A549 (cell line): ENCODE measurements around the gene FRMD1. TPM values are rescaled to one million over a fixed set of nuclear protein-coding genes. Genes with fewer than 3 reads are reported as not detected.

Source experiments
- ATAC-seq, 2 experiments: fragments of 200-7000 bp in 1 of 2; fragments of >200 bp in 1 of 2; cut with Nextera tagmentation in 1 of 2; cut with Tn5 transposase in 1 of 2; 3 replicates each; pipeline versions ENCODE4 v1.8.0 to v1.9.1; 2018 to 2020; ENCODE audit warnings: mild to moderate bottlenecking in 1 of 2, moderate library complexity in 1 of 2
- CTCF ChIA-PET: fragments of 300-600 bp; sonication (Branson Sonifier 250); formaldehyde crosslinking; extraction: SDS; loops from one replicate; lab custom pipeline; 2021; ENCODE audit warnings: antibody characterized with exemption, inconsistent platforms; lab: Yijun Ruan, JAX
- POLR2A ChIA-PET: fragments of 350-600 bp; formaldehyde crosslinking; extraction: SDS; loops from one replicate; lab custom pipeline; 2021; ENCODE audit warnings: antibody characterized with exemption, inconsistent platforms; lab: Yijun Ruan, JAX
- DNase-seq, 2 experiments: peaks; one replicate each; pipeline versions ENCODE4 v3.0.0 to v3.0.0-alpha.2; 2011 to 2016; ENCODE audit warnings: low read depth in 1 of 2, low spot score in 1 of 2
- FAIRE-seq: peaks from 2 replicates; lab custom pipeline; 2011; peaks lifted over from hg19 to GRCh38; lab: Jason Lieb, UNC
- H3K27ac ChIP-seq, 2 experiments: fragments of >200 bp; sonication (Bioruptor Twin); formaldehyde crosslinking; 3 replicates each; pipeline ENCODE4 v1.5.1; 2016 to 2017
- H3K4me1 ChIP-seq: fragments of >200 bp; sonication (Bioruptor Twin); formaldehyde crosslinking; 3 replicates; pipeline ENCODE4 v1.6.1; 2016
- H3K4me2 ChIP-seq: fragments of >200 bp; sonication (Bioruptor Twin); formaldehyde crosslinking; 3 replicates; pipeline ENCODE4 v1.6.1; 2016
- H3K4me3 ChIP-seq: fragments of >200 bp; sonication (Bioruptor Twin); formaldehyde crosslinking; 3 replicates; pipeline ENCODE4 v1.5.1; 2016
- H3K9me3 ChIP-seq: fragments of >200 bp; sonication (Bioruptor Twin); formaldehyde crosslinking; 3 replicates; pipeline ENCODE4 v1.6.1; 2016
- BCL3 ChIP-seq: fragments of >200 bp; sonication (Bioruptor Twin); formaldehyde crosslinking; IDR thresholded peaks from 3 replicates; pipeline ENCODE4 v1.6.1; 2016
- CBX2 ChIP-seq: fragments of 200-600 bp; sonication (generic); IDR thresholded peaks from 2 replicates; pipeline ENCODE4 v1.6.1; 2016; ENCODE audit warnings: low read depth, mild to moderate bottlenecking, borderline replicate concordance
- CBX8 ChIP-seq: fragments of 200-600 bp; sonication (generic); IDR thresholded peaks from 2 replicates; pipeline ENCODE4 v1.6.1; 2016
- CEBPB ChIP-seq, 2 experiments: fragments of >200 bp in 1 of 2; sonication (Bioruptor Twin) in 1 of 2; formaldehyde crosslinking in 1 of 2; IDR thresholded peaks; 2 replicates each; pipeline ENCODE4 v1.6.1; 2012 to 2016
- EHMT2 ChIP-seq: fragments of 200-600 bp; sonication (generic); IDR thresholded peaks from 2 replicates; pipeline ENCODE4 v1.6.1; 2016; ENCODE audit warnings: antibody characterized with exemption, low read depth, mild to moderate bottlenecking, moderate library complexity
- ELK1 ChIP-seq: fragments of 150-350 bp; IDR thresholded peaks from 2 replicates; pipeline ENCODE4 v1.6.1; 2014; ENCODE audit warnings: low read depth, mild to moderate bottlenecking, low read length
- FOSL2 ChIP-seq, 2 experiments: fragments of 450-650 bp in 1 of 2; fragments of >200 bp in 1 of 2; sonication (Bioruptor Twin) in 1 of 2; formaldehyde crosslinking; IDR thresholded peaks; 2 replicates each; pipeline versions ENCODE4 v1.5.0 to v1.6.1; 2016 to 2020; ENCODE audit warnings: mild to moderate bottlenecking in 1 of 2, moderate library complexity in 1 of 2
- FOXS1 ChIP-seq: fragments of 250-450 bp; sonication (Bioruptor Pico); IDR thresholded peaks from 2 replicates; pipeline ENCODE4 v1.5.0; 2020; ENCODE audit warnings: mild to moderate bottlenecking, moderate library complexity
- GATA3 ChIP-seq: IDR thresholded peaks from 2 replicates; pipeline ENCODE4 v1.6.1; 2012; ENCODE audit warnings: borderline replicate concordance
- HOXA7 ChIP-seq: fragments of 250-450 bp; sonication (Bioruptor Pico); IDR thresholded peaks from 2 replicates; pipeline ENCODE4 v1.5.0; 2020; ENCODE audit warnings: mild to moderate bottlenecking, moderate library complexity
- JUN ChIP-seq, 2 experiments: fragments of >200 bp; sonication (Bioruptor Twin); formaldehyde crosslinking; IDR thresholded peaks; 2 replicates in 1 of 2; 3 replicates in 1 of 2; pipeline ENCODE4 v1.6.1; 2016 to 2017
- KDM1A ChIP-seq: fragments of 200-600 bp; sonication (generic); IDR thresholded peaks from 2 replicates; pipeline ENCODE4 v1.6.1; 2016; ENCODE audit warnings: low read depth, mild to moderate bottlenecking
- MYC ChIP-seq: IDR thresholded peaks from 2 replicates; pipeline ENCODE4 v1.6.1; 2012; ENCODE audit warnings: mild to moderate bottlenecking, inconsistent platforms, low read length, improper control_type of control experiment, borderline replicate concordance
- NFE2L2 ChIP-seq: fragments of 150-350 bp; conservative IDR thresholded peaks from 2 replicates; pipeline ENCODE4 v1.6.1; 2014; ENCODE audit warnings: low read length
- NPAS2 ChIP-seq: fragments of 250-450 bp; sonication (Bioruptor Pico); IDR thresholded peaks from 2 replicates; pipeline ENCODE4 v1.8.0; 2022; ENCODE audit warnings: mild to moderate bottlenecking, moderate library complexity, borderline replicate concordance
- POLR2A ChIP-seq: IDR thresholded peaks from 2 replicates; pipeline ENCODE4 v1.6.1; 2012; ENCODE audit warnings: mild to moderate bottlenecking, low read length
- POLR2AphosphoS2 ChIP-seq: conservative IDR thresholded peaks from 2 replicates; pipeline ENCODE4 v1.6.1; 2012; ENCODE audit warnings: low read length, improper control_type of control experiment, inconsistent platforms
- RAD21 ChIP-seq, 2 experiments: fragments of >200 bp in 1 of 2; sonication (Bioruptor Twin) in 1 of 2; formaldehyde crosslinking in 1 of 2; IDR thresholded peaks in 1 of 2; conservative IDR thresholded peaks in 1 of 2; 2 replicates in 1 of 2; 3 replicates in 1 of 2; pipeline ENCODE4 v1.6.1; 2012 to 2018; ENCODE audit warnings: inconsistent platforms in 1 of 2
- RARB ChIP-seq: fragments of 250-450 bp; sonication (Bioruptor Pico); IDR thresholded peaks from 2 replicates; pipeline ENCODE4 v1.8.0; 2021; ENCODE audit warnings: mild to moderate bottlenecking, moderate library complexity
- TFCP2L1 ChIP-seq: fragments of 250-450 bp; sonication (Bioruptor Pico); IDR thresholded peaks from 2 replicates; pipeline ENCODE4 v1.5.0; 2021; ENCODE audit warnings: mild to moderate bottlenecking
- USF2 ChIP-seq: fragments of 450-650 bp; IDR thresholded peaks from 2 replicates; pipeline ENCODE4 v1.6.1; 2014; ENCODE audit warnings: antibody characterized with exemption
- ZSCAN20 ChIP-seq: fragments of 250-450 bp; sonication (Bioruptor Pico); IDR thresholded peaks from 2 replicates; pipeline ENCODE4 v1.8.0; 2022; ENCODE audit warnings: mild to moderate bottlenecking, moderate library complexity
- WGBS: methylation state at CpG from one replicate; pipeline ENCODE4 v1.1.6; 2017; ENCODE audit errors: missing lambda C conversion rate; 5-methylcytosine and 5-hydroxymethylcytosine counted together
- polyA plus RNA-seq, 4 experiments: library from polyadenylated mRNA; depleted of rRNA in 3 of 4; stranded (reverse); fragments of >200 nt; fragmentation: RNase III in 1 of 4; extraction: RNeasy Plus Mini Kit Qiagen cat#74134 plus additional on column Dnase treatment in 1 of 4; gene quantifications; 2 replicates in 3 of 4; 3 replicates in 1 of 4; pipeline ENCODE4 v1.2.3, GENCODE V29; 2011 to 2017

The FRMD1 gene
- polyA plus RNA-seq, 2 of the 4 experiments (the other 2 are of a cell fraction), result not detected

- TF ChIP-seq RARB (no peak), RAD21 (conservative IDR thresholded peaks at IDR 0.05 in 1 of 2, IDR thresholded peaks at IDR 0.05 in 1 of 2) (no peak), JUN (IDR thresholded peaks at IDR 0.05) (no peak)
These were observed 27.0 kb upstream of the FRMD1 start (continued) for GRCh38 chr6:168105813-168106632.

- Histone ChIP-seq H3K4me1 (no peaks in the 10 kb centered on the region), H3K4me2 (no peak overlapping the region), H3K4me3 (no peak overlapping the region), H3K9me3 (no peaks in the 10 kb centered on the region), H3K27ac (no peak overlapping the region)
- DNase-seq (no peak), ATAC-seq (no peak), FAIRE-seq (no peak)
- TF ChIP-seq CEBPB (IDR thresholded peaks at IDR 0.05) (no peak), ELK1 (no peak), CBX8 (no peak), POLR2AphosphoS2 (no peak), USF2 (no peak), GATA3 (no peak), KDM1A (no peak), MYC (no peak), NFE2L2 (no peak), TFCP2L1 (CRISPR knock-in tag) (no peak), BCL3 (no peak), HOXA7 (CRISPR knock-in tag) (no peak), FOSL2 (IDR thresholded peaks at IDR 0.05) (no peak), FOSL2 (CRISPR knock-in tag; IDR thresholded peaks at IDR 0.05) (no peak), ZSCAN20 (CRISPR knock-in tag) (no peak), POLR2A (no peak), NPAS2 (CRISPR knock-in tag) (no peak)
- ChIA-PET POLR2A (no interaction called here), CTCF (interaction anchor here (1.0 kb wide), 2 partner anchors 10 to 28 kb away, joined by 3 to 4 read pairs; no protein-coding TSS in a partner anchor)
- 62% methylated on average over 10 of the region's 10 CpGs for WGBS
These were observed 25.6 kb upstream of the FRMD1 start for GRCh38 chr6:168104636-168105035.

- ChIA-PET CTCF (no interaction called here), POLR2A (no interaction called here)
- Histone ChIP-seq H3K4me2 (no peak overlapping the region), H3K27ac (no peak overlapping the region), H3K4me3 (no peak overlapping the region), H3K9me3 (no peaks in the 10 kb centered on the region), H3K4me1 (no peaks in the 10 kb centered on the region)
- 67% methylated on average over 16 of the region's 19 CpGs for WGBS
- no peak for DNase-seq
- ATAC-seq, result no peak
- no peak for TF ChIP-seq BCL3
- TF ChIP-seq FOXS1 (CRISPR knock-in tag), result no peak
- TF ChIP-seq NFE2L2, result no peak
- TF ChIP-seq EHMT2, result no peak
- TF ChIP-seq CBX2, result no peak
- no peak for FAIRE-seq
These were observed 24.2 kb upstream of the FRMD1 start for GRCh38 chr6:168103050-168103830.
